Common myeloid progenitor, CD34-positive (primary cell): ENCODE results near the gene XPR1.

Source experiments
- CTCF ChIA-PET: fragments of 350-600 bp; sonication (Branson Sonifier 250); formaldehyde crosslinking; loops from one replicate; lab custom pipeline; 2021; ENCODE audit warnings: antibody characterized with exemption; lab: Charles Lee
- POLR2A ChIA-PET: fragments of 350-600 bp; sonication (Branson Sonifier 250); formaldehyde crosslinking; loops from one replicate; lab custom pipeline; 2021; ENCODE audit warnings: antibody characterized with exemption; lab: Charles Lee
- DNase-seq, 3 donors: peaks; one replicate each; pipeline versions ENCODE4 v3.0.0 to v3.0.0-alpha.2; 2013
- H3K27ac ChIP-seq, 2 experiments: 1 replicate in 1 of 2; 2 replicates in 1 of 2; pipeline ENCODE4 v1.7.0; 2013; ENCODE audit warnings: inconsistent platforms in 2 of 2, low read length in 2 of 2, mild to moderate bottlenecking in 2 of 2, low read depth in 1 of 2, moderate library complexity in 1 of 2; ENCODE audit not compliant: severe bottlenecking in 2 of 2, insufficient read depth in 1 of 2, poor library complexity in 1 of 2
- H3K27me3 ChIP-seq, 5 experiments: replicated peaks in 2 of 5; 1 replicate in 3 of 5; 2 replicates in 2 of 5; pipeline versions ENCODE4 v1.6.1 to v1.7.0; 2013; ENCODE audit warnings: low read length in 4 of 5, mild to moderate bottlenecking in 2 of 5, moderate library complexity in 2 of 5, inconsistent platforms in 1 of 5; ENCODE audit not compliant: insufficient read depth in 5 of 5, control insufficient read depth in 4 of 5
- H3K36me3 ChIP-seq, 4 experiments: 1 replicate in 2 of 4; 2 replicates in 2 of 4; pipeline versions ENCODE4 v1.6.1 to v1.7.0; 2013; ENCODE audit warnings: low read length in 3 of 4, control low read depth in 1 of 4, mild to moderate bottlenecking in 1 of 4; ENCODE audit not compliant: control insufficient read depth in 4 of 4, insufficient read depth in 4 of 4
- H3K4me1 ChIP-seq, 4 experiments: 1 replicate in 3 of 4; 2 replicates in 1 of 4; pipeline versions ENCODE4 v1.6.1 to v1.7.1; 2013; ENCODE audit warnings: low read length in 3 of 4, mild to moderate bottlenecking in 3 of 4, control low read depth in 1 of 4, inconsistent platforms in 1 of 4, moderate library complexity in 1 of 4; ENCODE audit not compliant: control insufficient read depth in 4 of 4, insufficient read depth in 4 of 4; ENCODE audit errors: control extremely low read depth in 1 of 4
- H3K4me3 ChIP-seq, 7 experiments: 1 replicate in 4 of 7; 2 replicates in 3 of 7; pipeline versions ENCODE4 v1.5.1 to v1.7.0; 2013; ENCODE audit warnings: mild to moderate bottlenecking in 7 of 7, low read length in 6 of 7, moderate library complexity in 6 of 7, inconsistent platforms in 2 of 7, low read depth in 2 of 7, control low read depth in 1 of 7; ENCODE audit not compliant: insufficient read depth in 4 of 7, control insufficient read depth in 1 of 7; ENCODE audit errors: extremely low read depth in 1 of 7
- H3K9me3 ChIP-seq, 5 experiments: 1 replicate in 4 of 5; 2 replicates in 1 of 5; pipeline versions ENCODE4 v1.6.1 to v1.7.1; 2013; ENCODE audit warnings: low read length in 4 of 5, mild to moderate bottlenecking in 2 of 5, inconsistent platforms in 1 of 5, low read depth in 1 of 5, moderate library complexity in 1 of 5; ENCODE audit not compliant: control insufficient read depth in 4 of 5, insufficient read depth in 2 of 5; ENCODE audit errors: control extremely low read depth in 1 of 5
- WGBS: methylation state at CpG from one replicate; pipeline ENCODE4 v1.1.5; 2013; ENCODE audit not compliant: insufficient coverage; 5-methylcytosine and 5-hydroxymethylcytosine counted together

The XPR1 gene

DNA sequence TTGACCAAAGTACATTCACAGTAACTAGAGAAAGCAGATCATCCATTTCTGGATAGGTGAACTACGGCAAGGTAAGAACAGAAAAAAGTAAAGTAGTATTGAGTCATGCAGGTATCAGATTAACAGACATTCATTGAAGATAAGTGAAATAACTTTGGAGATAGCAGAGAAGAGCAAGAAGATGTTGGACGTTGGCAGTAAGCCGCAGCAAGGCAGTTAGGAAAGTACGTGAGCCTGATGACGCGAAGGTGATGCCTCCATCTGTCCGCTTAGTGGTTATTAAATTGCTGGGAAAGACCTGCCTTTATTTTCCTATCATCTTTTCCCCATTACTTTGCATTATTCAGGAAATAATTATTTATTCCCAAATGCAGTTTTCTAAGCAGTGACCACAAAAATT lies 256.0 kb downstream of the XPR1 start:
- POLR2A ChIA-PET: no interaction called here
- 100% methylated on average over 3 of the region's 7 CpGs for WGBS

DNA sequence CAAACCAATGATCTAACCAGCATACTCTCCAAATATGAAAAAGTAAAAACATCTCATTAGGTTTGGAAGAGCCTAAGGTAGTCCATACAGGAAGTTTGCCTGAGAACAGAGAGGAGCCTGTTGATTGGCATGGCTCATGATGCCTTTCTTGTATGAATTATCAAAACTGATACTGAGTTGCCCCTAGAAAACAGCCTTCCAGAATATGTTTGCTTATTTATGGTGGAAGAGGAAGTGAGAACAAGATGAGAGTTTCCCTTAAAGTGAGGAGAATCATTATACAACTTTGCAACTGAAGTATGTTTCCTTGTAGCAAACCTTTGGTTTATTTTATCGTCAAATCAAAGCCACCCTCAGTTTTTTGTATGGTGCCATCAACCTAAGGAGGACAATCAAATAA lies 257.0 kb downstream of the XPR1 start:
- ChIA-PET POLR2A (no interaction called here), CTCF (no interaction called here)
- Histone ChIP-seq H3K4me3 (no peak overlapping the region), H3K27ac (no peak overlapping the region), H3K4me1 (peaks cover 0 to 13% (median 2%) of the 10 kb centered on the region in 4 experiments), H3K9me3 (no peaks in the 10 kb centered on the region), H3K27me3 (no peaks in the 10 kb centered on the region), H3K36me3 (peaks cover 0 to 4% (median 4%) of the 10 kb centered on the region in 4 experiments)
- WGBS: 56% methylated on average over 1 of the region's 1 CpG
- no peak for DNase-seq

More for the DNA sequence above, 256.0 kb downstream of the XPR1 start:
- H3K9me3 ChIP-seq: no peaks in the 10 kb centered on the region
- no peak for DNase-seq
- peaks cover 0 to 9% (median 0%) of the 10 kb centered on the region in 4 experiments for H3K4me1 ChIP-seq
- no peaks in the 10 kb centered on the region for H3K27me3 ChIP-seq
- H3K27ac ChIP-seq: no peak overlapping the region
- H3K36me3 ChIP-seq: peaks cover 0 to 5% (median 4%) of the 10 kb centered on the region in 4 experiments
- H3K4me3 ChIP-seq: no peak overlapping the region
- CTCF ChIA-PET: interaction anchor here (1.2 kb wide), 2 partner anchors 12 to 94 kb away, joined by 3 read pairs; no protein-coding TSS in a partner anchor

DNA sequence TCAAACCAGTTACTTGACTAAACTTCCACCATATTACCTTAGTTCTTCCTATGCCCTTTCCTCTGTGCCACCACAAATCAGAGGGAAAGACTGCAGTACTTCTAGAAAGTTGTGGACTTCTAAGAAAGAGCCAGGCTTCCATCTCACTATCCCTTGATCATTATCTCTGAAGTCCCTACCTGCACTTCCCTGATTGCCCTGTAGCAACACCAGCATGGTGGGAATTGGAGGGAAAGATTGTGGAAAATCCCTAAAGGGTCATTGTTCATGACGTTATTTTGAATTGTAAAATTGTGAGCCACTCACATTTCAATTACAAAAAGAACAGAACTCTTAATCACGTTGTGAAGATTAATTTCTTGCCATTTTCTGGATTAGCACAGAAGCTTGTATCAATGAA lies 257.5 kb downstream of the XPR1 start:
- no peak for DNase-seq
- no peak overlapping the region for H3K4me3 ChIP-seq
- ChIA-PET POLR2A (no interaction called here), CTCF (no interaction called here)
- peaks cover 0 to 4% (median 2%) of the 10 kb centered on the region in 4 experiments for H3K36me3 ChIP-seq
- peaks cover 0 to 13% (median 3%) of the 10 kb centered on the region in 4 experiments for H3K4me1 ChIP-seq
- whole genome bisulfite sequencing: no CpG with 5 or more reads among the region's 2 CpGs
- H3K9me3 ChIP-seq: no peaks in the 10 kb centered on the region
- no peaks in the 10 kb centered on the region for H3K27me3 ChIP-seq
- no peak overlapping the region for H3K27ac ChIP-seq

DNA sequence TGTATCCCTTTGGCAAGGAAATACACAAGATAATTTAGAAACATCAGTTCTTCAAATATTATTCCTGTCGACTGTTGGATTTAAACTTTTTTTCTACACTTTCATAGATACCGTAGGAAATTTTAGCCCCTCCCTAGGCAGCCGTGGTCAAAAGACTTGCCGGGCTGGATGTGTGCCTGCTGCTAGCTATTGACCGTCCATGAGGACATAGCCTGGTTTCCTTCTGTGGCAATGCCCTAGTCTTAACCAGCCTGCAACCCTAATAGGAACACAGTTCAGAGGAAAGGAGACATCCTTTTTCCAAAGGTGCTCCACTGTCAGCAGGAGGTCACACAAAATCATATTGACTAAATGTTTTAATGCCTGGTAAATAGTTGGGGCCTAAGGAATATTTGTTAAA lies 260.4 kb downstream of the XPR1 start:
- Histone ChIP-seq H3K36me3 (peaks cover 0 to 3% (median 0%) of the 10 kb centered on the region in 4 experiments), H3K4me3 (no peak overlapping the region), H3K4me1 (peaks cover 0 to 13% (median 3%) of the 10 kb centered on the region in 4 experiments), H3K27ac (no peak overlapping the region), H3K27me3 (no peaks in the 10 kb centered on the region), H3K9me3 (no peaks in the 10 kb centered on the region)
- 89% methylated on average over 5 of the region's 5 CpGs for whole genome bisulfite sequencing
- no peak for DNase-seq
- POLR2A ChIA-PET: no interaction called here
- CTCF ChIA-PET: interaction anchor here (0.6 kb wide), 1 partner anchor 106 kb away, joined by 3 read pairs; no protein-coding TSS in a partner anchor

DNA sequence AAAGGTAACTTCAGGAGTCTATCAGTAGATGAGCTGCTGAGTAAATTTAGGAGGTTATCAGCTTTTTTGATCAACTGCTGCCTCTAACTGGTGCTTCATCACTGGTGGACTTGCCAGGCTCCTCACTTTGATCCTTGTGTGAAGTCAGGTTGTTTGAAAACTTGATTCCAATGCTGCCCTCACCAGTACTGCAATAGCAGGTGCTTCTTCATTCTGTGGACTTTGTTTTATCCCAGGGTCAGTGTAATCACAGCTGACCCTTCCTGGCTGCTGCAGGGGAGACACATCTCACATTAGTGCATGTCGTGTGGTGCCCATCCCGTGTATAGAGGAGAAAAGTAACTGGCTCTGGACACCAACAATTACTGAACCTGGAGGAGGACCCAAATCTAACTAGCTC lies 260.9 kb downstream of the XPR1 start:
- WGBS: no CpG with 5 or more reads among the region's 2 CpGs
- POLR2A ChIA-PET: no interaction called here
- no peak for DNase-seq
- Histone ChIP-seq H3K4me3 (no peak overlapping the region), H3K27me3 (no peaks in the 10 kb centered on the region), H3K36me3 (peaks cover 0 to 3% (median 0%) of the 10 kb centered on the region in 4 experiments), H3K9me3 (no peaks in the 10 kb centered on the region), H3K27ac (no peak overlapping the region), H3K4me1 (peaks cover 0 to 10% (median 3%) of the 10 kb centered on the region in 4 experiments)
- CTCF ChIA-PET: interaction anchor here (0.6 kb wide), 1 partner anchor 106 kb away, joined by 3 read pairs; no protein-coding TSS in a partner anchor

DNA sequence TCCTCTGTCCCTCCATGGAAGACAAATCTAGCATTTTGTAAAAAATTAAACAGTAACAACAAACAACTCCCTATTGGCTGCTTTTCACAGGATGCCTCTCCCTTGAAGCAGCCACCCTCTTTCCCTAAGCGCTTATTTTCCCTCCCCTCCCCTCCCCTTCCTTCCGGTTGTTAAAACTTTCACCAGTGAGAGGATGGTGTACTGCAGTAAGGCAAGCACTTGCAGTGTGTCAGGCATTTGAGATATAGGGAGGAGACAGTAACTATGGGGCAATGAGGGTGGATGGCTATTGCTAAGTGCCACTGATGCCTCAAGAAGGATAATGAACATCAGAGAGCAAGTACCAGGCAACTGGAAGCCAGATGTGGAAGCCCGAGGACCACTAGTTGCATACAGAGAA lies 261.8 kb downstream of the XPR1 start:
- no peak for DNase-seq
- Histone ChIP-seq H3K36me3 (peaks cover 0 to 3% (median 0%) of the 10 kb centered on the region in 4 experiments), H3K27ac (no peak overlapping the region), H3K9me3 (no peaks in the 10 kb centered on the region), H3K4me1 (peaks cover 0 to 9% (median 3%) of the 10 kb centered on the region in 4 experiments), H3K27me3 (no peaks in the 10 kb centered on the region), H3K4me3 (no peak overlapping the region)
- POLR2A ChIA-PET: no interaction called here
- CTCF ChIA-PET: no interaction called here
- 100% methylated on average over 1 of the region's 3 CpGs for WGBS

DNA sequence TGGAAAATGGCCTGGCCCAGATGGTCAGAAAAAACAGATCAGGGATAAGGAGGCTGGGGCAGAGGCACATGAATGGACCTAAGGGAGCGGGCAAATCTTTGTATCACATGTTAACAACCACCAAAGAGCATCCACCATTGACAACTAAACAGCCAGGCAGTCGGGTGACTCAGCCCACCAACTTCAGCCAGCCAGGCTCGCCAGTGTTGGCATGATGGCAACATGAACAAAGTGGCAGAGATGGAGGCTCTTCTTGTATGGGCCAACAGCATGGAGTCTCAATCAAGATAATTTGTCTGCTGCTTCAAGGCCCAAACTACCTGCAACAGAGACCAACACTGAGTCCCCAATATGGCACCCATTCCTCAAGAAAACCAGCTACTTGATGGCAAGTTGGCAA lies 264.3 kb downstream of the XPR1 start:
- peaks cover 0 to 9% (median 2%) of the 10 kb centered on the region in 4 experiments for H3K4me1 ChIP-seq
- H3K27me3 ChIP-seq: no peaks in the 10 kb centered on the region
- ChIA-PET POLR2A (no interaction called here), CTCF (interaction anchor here (0.7 to 1.5 kb wide), 2 partner anchors 12 to 179 kb away, joined by 3 read pairs; no protein-coding TSS in a partner anchor)
- no peak for DNase-seq
- no peak overlapping the region for H3K4me3 ChIP-seq
- no peak overlapping the region for H3K27ac ChIP-seq
- H3K9me3 ChIP-seq: no peaks in the 10 kb centered on the region
- WGBS: 93% methylated on average over 2 of the region's 3 CpGs
- peaks cover 0 to 3% (median 0%) of the 10 kb centered on the region in 4 experiments for H3K36me3 ChIP-seq
